Glomerular endothelial cell (primary cell): ENCODE measurements around the gene RCC2. TPM values are rescaled to one million over a fixed set of nuclear protein-coding genes. Genes with fewer than 3 reads are reported as not detected.
"Not testable (repeated sequence)": the region's sequence is repeated elsewhere in the genome, so short reads cannot be mapped to it uniquely, and the experiment has no call there.

Source experiments
- DNase-seq: peaks from one replicate; pipeline ENCODE4 v3.0.0-alpha.2; 2011; ENCODE audit warnings: low read depth, low spot score; ENCODE audit errors: extremely low read depth
- total RNA-seq: library from RNA; depleted of rRNA; stranded (reverse); fragments of >200 nt; gene quantifications from 2 replicates; pipeline ENCODE4 v1.2.3, GENCODE V29; 2015

Gene RCC2
- total RNA-seq, 1 donor from 2014 or later = 113 TPM

DNA sequence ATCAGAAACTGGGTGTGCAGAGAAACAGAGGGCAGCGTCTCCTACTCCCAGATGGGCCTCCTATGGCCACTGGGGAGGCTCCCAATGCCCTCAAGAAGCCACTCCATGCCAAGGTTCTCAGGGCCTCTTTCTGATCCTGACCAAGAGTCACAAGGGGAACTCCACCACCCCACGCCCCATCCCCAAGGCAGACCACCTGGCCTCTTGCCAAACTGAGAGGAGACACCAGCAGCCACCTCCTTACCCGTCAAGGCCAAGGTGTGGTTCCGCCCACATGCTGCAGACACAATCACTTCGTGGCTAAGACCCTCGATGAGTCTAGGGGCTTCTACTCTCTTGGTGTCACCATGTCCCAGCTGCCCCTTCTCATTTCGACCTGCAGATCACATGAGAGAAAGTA lies 17.0 kb downstream of the RCC2 start:
- no peak for DNase-seq

DNA sequence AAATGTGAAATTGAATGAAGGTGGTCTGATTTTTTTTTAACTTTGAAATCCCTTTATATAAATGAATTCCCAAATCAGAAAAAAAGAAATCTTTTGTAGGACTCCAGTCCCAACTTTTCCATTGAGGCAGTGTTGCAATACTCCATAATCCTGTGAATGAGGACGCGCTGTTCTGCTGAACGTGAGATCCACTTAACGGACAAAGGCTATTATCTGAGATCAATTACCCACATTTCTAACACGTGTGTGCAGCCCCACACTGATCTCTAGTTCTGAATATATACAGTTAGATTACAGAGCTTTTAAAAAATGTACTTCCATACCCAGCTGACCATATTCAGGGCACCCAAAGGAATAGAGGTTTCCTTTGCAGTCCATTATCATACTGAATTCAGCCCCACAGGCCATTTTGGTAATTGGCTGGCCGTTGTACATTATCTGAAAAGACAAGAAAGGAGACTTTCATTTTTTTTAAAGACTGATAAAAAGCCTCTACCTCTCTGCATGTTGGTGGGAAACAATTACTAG lies 19.0 kb downstream of the RCC2 start:
- no peak for DNase-seq

- no peak for DNase-seq
These were observed 19.7 kb downstream of the RCC2 start for GRCh38 chr1:17419626-17420328.

DNA sequence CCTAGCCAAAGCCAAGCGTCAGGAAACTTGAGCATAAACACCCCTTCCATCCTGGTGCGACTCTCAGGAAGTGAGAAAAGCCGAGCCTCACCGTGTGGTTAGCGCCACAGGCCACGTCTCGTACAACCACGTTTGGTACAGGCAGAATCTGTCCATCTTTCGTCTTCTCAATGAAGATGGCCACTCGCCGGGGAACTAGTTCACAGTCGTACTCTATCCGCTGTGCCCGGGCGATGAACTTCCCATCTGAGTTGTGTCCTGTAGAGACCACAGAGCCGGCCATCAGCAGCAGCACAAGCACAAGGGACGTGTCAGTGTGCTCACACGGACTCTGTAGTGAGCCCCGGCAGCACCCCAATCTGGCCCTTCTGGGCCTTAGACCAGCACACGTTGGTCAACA lies 23.1 kb downstream of the RCC2 start:
- no peak for DNase-seq

- DNase-seq = no peak
These were observed 25.5 kb downstream of the RCC2 start for GRCh38 chr1:17414022-17414421.

DNA sequence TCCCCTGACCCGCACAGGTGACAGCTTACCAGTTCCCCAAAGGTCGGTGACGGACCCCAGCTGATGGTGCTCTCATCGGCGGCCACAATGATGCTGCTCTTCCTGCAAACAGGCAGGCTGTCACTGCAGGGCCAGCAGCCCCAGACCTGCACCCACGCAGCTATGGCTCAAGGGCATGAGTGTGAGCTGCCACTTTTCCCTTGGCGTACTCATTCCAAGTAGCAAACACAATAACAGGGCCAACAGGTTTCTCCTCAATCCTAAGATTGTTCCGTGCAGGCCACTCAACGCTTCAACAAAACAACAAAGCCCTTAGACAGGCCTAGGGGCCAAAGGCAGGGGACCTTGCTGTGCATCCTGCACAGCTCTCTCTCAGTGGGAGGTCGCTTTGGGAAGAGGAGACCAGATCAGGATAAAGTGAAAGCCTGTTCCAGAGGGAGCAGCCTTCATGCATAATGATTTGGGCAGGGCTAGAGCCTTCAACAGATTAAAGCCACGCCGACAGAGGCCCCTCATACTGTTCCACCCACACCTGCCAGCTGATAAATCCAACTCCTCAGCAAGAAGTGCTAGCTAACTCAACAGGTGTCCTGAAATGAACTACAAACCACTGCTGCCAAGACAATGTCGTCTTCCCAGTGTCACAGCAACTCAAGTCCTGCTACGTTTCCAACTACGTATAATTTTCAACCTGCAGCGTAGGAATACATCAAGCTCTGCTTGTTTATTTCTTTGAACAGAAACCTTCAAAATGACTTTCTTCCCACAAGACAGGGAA lies 27.2 kb downstream of the RCC2 start:
- DNase-seq = no peak

DNA sequence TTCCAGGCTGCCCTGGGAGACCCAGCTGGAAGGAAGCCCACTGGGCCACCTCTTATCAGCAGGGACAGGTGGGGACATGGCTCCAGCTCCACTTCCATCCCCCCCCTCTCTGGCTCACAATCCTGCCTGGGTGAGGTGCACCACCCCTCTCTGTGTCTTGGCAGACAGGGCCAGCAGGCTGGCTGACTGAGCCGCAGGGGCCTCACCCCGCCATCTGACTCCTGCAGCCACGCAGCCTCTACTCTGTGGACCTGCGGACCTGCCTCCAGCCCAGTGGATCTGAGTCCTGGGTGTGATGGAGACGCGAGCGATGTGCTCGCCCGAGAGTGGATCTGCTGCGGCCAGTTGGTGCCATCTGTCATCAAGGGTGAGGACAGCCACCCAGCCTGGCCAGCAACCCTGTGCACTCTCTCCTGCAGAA lies 30.1 kb downstream of the RCC2 start:
- no peak for DNase-seq

- DNase-seq = not testable (repeated sequence)
These were observed 31.5 kb downstream of the RCC2 start for GRCh38 chr1:17407786-17408514.

- DNase-seq = not testable (repeated sequence)
These were observed 32.6 kb downstream of the RCC2 start for GRCh38 chr1:17406760-17407475.

GRCh38 chr1:17405898-17406759 lies 33.3 kb downstream of the RCC2 start:
- no peak for DNase-seq

DNA sequence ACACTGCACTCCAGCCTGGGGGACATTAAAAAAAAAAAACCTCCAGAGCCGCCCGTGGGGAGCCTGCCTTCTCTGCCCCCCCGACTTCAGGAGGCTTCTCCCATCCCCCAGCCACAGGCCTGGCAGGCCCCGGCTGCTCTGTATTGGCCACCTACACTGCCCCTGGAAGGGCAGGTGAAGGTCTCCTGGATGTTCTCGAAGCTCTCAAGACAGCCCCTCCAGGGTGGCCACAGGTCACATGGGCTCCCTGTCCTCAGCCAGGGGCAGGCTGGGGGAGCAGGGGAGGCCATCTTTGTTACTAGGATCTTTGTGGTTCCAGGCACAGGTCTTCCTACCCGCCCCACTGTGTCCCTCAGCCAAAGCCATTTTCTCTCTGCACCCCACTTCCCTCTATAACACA lies 34.7 kb downstream of the RCC2 start:
- no peak for DNase-seq

- DNase-seq = no peak
These were observed 35.3 kb downstream of the RCC2 start for GRCh38 chr1:17404034-17404684.

DNA sequence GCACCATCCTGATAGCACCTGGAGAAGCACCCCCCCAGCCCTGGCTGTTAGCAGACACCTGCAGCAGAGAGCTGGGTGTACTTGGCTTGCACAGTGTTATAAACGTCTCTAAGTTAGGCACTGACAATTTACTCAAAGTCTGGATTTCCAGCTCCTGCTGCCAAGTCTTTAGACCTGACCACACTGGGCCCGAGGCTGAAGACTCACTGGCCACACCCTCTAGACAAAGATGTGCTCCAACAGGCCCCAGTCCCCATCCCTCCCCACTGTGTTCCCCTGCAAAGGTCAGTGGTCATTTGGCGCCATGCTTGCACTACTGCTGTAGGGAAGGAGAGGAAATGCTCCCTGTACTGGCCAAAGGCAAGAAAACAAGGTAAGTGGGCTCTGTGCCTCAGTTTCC lies 36.4 kb downstream of the RCC2 start:
- no peak for DNase-seq

DNA sequence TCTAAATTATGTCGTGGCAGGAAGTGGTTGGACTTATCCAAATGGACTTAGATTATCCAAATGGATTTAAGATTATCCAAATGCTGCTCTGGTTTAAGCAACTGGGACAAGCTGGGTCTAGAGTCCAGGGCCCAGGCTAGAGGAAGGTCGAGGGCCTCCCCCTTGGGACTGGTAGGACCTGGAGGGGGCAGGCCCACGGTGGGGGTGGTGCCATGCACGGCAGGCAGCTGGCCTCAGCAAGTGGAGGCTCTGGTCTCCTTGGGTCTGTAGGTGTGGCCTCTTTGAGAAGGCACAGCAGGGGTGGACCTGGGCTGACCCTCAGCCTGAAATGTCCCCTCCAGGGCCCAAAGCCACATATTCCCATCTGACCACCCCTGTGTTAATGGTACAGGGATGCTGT lies 37.6 kb downstream of the RCC2 start:
- DNase-seq = no peak

DNA sequence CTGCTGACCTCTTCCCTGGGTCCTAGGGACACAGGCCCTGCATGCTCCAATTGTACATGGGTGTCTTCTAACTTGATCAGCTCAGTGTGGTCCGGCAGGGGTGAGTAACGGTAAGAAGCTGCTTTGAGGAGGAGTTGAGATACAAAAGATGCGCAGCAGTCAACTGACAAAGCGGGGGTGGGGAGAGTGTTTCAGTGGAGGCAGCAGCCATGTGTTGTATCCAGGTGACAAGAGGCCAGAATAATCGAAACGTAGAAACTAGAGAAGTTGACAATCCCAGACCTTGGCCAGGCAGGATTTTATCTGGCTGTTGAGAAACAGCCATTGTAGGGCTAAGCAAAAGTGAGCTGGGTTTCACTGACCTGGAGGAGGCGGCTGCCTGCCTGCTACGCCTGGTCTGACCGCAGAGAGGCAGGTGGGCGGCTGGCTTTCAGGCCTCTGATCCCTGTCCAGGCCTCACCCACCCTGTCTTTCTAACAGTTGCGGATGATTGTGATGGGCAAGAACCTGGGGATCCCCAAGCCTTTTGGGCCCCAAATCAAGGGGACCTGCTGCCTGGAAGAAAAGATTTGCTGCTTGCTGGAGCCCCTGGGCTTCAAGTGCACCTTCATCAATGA lies 38.6 kb downstream of the RCC2 start:
- no peak for DNase-seq

- DNase-seq = no peak
These were observed 41.4 kb downstream of the RCC2 start for GRCh38 chr1:17397910-17398695.

DNA sequence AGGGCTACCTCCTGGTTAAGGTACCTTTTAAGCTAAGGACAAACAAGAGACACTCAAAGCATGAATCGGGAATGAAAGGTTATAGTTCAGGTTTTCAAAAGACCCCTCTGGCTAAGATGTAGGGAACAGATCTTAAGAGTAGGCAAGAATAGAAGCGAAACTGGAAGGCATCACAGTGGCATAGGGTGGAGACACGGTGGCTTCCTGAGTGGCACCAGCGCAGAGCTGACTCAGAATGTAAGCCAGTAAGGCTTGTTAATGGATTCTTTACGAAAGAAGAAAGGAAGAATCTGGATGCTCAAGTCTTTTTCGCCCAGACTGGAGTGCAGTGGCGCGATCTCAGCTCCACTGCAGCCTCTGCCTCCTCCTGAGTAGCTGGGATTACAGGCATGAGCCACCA lies 46.2 kb downstream of the RCC2 start:
- DNase-seq = no peak

GRCh38 chr1:17392199-17392740 lies 47.2 kb downstream of the RCC2 start:
- no peak for DNase-seq
